PFSK-1 (cell line): ENCODE data around the gene DHRS12.

Experiments used
- FOXP2 ChIP-seq: optimal IDR thresholded peaks from 2 replicates; pipeline ENCODE3; 2011; ENCODE audit warnings: borderline replicate concordance, control low read depth, inconsistent platforms; ENCODE audit not compliant: insufficient read depth; ENCODE audit errors: extremely low read length, extremely low read depth
- POLR2AphosphoS5 ChIP-seq: IDR thresholded peaks from 2 replicates; pipeline ENCODE4 v1.6.1; 2012; ENCODE audit warnings: low read depth, mild to moderate bottlenecking, control low read depth, low read length, moderate library complexity
- REST ChIP-seq, 2 experiments: IDR thresholded peaks; 2 replicates each; pipeline versions ENCODE4 v1.6.1 to v1.8.0; 2011 to 2012; ENCODE audit warnings: low read depth in 2 of 2, low read length in 2 of 2, control low read depth in 1 of 2, inconsistent platforms in 1 of 2, mild to moderate bottlenecking in 1 of 2, moderate library complexity in 1 of 2; ENCODE audit not compliant: insufficient read depth in 1 of 2
- SIN3A ChIP-seq: IDR thresholded peaks from 2 replicates; pipeline ENCODE4 v1.6.1; 2012; ENCODE audit warnings: mild to moderate bottlenecking, low read length, moderate library complexity, borderline replicate concordance; ENCODE audit not compliant: insufficient read depth
- TAF1 ChIP-seq: IDR thresholded peaks from 2 replicates; pipeline ENCODE4 v1.6.1; 2012; ENCODE audit warnings: low read length, control low read depth, borderline replicate concordance; ENCODE audit not compliant: insufficient read depth

Gene DHRS12

GRCh38 chr13:51786425-51787265 lies 17.3 kb downstream of the DHRS12 start:
- TF ChIP-seq REST (IDR thresholded peaks at IDR 0.05; ENCODE audit: insufficient read depth in 1 of 2, low read depth in 2 of 2, low read length in 2 of 2): no peak
- TF ChIP-seq POLR2AphosphoS5: no peak
- TF ChIP-seq FOXP2: no peak
- no peak for TF ChIP-seq SIN3A
- TF ChIP-seq TAF1: no peak

- no peak for TF ChIP-seq REST (IDR thresholded peaks at IDR 0.05; ENCODE audit: insufficient read depth in 1 of 2, low read depth in 2 of 2, low read length in 2 of 2)
- TF ChIP-seq FOXP2: peak; percentile 71
- TF ChIP-seq POLR2AphosphoS5: 0 out of 2 replicates have a peak, but pooled peaks have one; percentile 23
Measured at GRCh38 chr13:51785712-51786424, 18.1 kb downstream of the DHRS12 start.

- TF ChIP-seq POLR2AphosphoS5 (no peak), TAF1 (no peak), SIN3A (no peak), REST (IDR thresholded peaks at IDR 0.05; ENCODE audit: insufficient read depth in 1 of 2, low read depth in 2 of 2, low read length in 2 of 2) (no peak), FOXP2 (no peak)
Measured at GRCh38 chr13:51784097-51784496, 19.9 kb downstream of the DHRS12 start.

- TF ChIP-seq SIN3A: no peak
- no peak for TF ChIP-seq REST (IDR thresholded peaks at IDR 0.05; ENCODE audit: insufficient read depth in 1 of 2, low read depth in 2 of 2, low read length in 2 of 2)
- no peak for TF ChIP-seq FOXP2
- no peak for TF ChIP-seq TAF1
- TF ChIP-seq POLR2AphosphoS5: no peak
Measured at GRCh38 chr13:51783428-51784094, 20.4 kb downstream of the DHRS12 start.
